ENCODE results near the gene SLC41A3. TPM values are rescaled to one million over a fixed set of nuclear protein-coding genes. Genes with fewer than 3 reads are reported as not detected.

The SLC41A3 gene
- total and polyA plus RNA-seq, 2 donors (not counting 1 experiment from before 2014, with no cell fraction given), result 49.4 to 52.8 TPM

DNA sequence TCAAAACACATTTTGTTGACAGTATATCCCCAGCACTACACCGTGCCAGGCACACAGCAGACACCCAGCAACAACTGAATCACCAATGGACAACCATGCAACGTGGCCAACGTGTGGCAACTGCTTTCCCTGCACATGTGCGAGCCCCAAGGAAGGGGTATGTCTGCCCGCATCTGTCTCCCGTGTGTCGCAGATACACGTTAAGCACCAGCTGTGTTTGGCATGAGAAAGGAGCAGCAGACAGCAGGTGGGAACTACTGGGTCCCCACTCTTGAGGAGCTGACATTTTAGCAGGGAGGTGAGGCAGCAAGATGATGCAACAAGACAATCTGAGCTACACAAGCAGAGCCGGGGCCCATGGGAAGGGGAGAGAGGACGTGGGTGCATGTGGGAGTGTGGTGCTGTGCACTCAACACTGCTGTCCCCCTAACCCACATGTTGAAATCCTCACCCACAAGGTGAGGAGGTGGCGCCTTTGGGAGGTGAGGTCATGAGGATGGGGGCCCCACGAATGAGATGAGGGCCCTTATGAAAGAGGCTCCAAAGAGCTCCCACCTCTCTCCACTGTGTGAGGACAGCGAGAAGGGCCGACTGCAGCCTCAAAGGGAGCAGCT is 58.7 kb downstream of the SLC41A3 start:
- Histone ChIP-seq H4K20me1 (ENCODE audit: control insufficient read depth, extremely low read depth, insufficient read depth, low read length) (no peaks in the 10 kb centered on the region), H3K27ac (ENCODE audit: insufficient read depth, low read length) (no peak overlapping the region), H3K9ac (ENCODE audit: insufficient read depth, low read length) (no peak overlapping the region), H2AFZ (ENCODE audit: low read length) (no peak overlapping the region), H3K36me3 (ENCODE audit: control insufficient read depth, insufficient read depth, low read length) (no peaks in the 10 kb centered on the region), H3K9me3 (ENCODE audit: control insufficient read depth, insufficient read depth, low read depth, low read length) (no peaks in the 10 kb centered on the region), H3K4me3 (replicated peaks in 1 of 4; ENCODE audit: control extremely low read depth in 1 of 4, insufficient read depth in 1 of 4, low read depth in 3 of 4, low read length in 4 of 4) (no peak overlapping the region), H3K79me2 (ENCODE audit: control insufficient read depth, insufficient read depth, low read length) (no peaks in the 10 kb centered on the region), H3K27me3 (ENCODE audit: control insufficient read depth, insufficient read depth, low read length) (no peaks in the 10 kb centered on the region), H3K4me1 (ENCODE audit: control insufficient read depth, extremely low read depth, insufficient read depth, low read length) (no peaks in the 10 kb centered on the region), H3K4me2 (ENCODE audit: extremely low read depth, insufficient read depth, low read length) (no peak overlapping the region)
- no peak for DNase-seq (ENCODE audit: low read depth in 2 of 2)
- TF ChIP-seq EZH2 (IDR thresholded peaks at IDR 0.05; ENCODE audit: low read length, missing control alignments), result no peak
- TF ChIP-seq, protein P1, sequence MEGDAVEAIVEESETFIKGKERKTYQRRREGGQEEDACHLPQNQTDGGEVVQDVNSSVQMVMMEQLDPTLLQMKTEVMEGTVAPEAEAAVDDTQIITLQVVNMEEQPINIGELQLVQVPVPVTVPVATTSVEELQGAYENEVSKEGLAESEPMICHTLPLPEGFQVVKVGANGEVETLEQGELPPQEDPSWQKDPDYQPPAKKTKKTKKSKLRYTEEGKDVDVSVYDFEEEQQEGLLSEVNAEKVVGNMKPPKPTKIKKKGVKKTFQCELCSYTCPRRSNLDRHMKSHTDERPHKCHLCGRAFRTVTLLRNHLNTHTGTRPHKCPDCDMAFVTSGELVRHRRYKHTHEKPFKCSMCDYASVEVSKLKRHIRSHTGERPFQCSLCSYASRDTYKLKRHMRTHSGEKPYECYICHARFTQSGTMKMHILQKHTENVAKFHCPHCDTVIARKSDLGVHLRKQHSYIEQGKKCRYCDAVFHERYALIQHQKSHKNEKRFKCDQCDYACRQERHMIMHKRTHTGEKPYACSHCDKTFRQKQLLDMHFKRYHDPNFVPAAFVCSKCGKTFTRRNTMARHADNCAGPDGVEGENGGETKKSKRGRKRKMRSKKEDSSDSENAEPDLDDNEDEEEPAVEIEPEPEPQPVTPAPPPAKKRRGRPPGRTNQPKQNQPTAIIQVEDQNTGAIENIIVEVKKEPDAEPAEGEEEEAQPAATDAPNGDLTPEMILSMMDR (conservative IDR thresholded peaks at IDR 0.05 in 1 of 2, IDR thresholded peaks at IDR 0.05 in 1 of 2; ENCODE audit: low read depth in 1 of 2, low read length in 2 of 2), result no peak

DNA sequence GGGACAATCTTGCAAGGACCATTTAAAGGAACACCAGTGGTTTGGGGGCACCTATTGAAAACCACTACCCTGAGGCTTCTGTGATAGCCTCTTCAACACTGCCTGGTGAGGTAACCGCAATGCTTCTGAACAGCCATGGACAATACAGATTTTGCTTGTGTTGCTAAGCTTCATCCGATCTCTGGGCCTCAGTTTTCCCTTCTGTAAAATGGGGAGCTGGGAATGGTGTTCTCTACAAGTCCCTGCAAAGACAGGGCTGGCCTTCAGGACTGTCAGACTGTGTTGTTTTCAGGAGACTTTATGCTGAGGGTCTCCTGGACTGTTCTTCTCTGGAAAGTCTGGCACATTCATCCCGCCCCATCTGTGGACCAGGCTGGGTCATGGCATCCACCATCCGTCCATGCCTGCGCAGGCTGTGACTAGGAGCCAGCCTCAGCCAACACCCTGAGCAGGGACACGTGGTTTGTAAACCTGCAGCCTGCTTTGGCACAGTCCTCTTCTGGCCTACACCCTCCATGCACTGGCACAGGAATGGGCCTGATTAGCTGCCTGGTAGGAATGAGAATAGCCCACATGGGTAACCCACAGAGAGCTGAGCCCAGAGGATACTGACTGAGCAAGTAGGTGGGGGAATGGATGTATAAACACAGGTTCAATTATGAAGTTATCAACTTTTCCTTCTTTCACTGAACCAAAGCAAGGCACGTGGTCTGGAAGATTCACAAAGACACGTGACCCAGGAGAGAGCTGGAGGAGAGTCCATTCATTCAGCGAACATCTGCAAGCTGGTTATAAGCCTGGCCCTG is 59.7 kb downstream of the SLC41A3 start:
- no peaks in the 10 kb centered on the region for H4K20me1 ChIP-seq (ENCODE audit: control insufficient read depth, extremely low read depth, insufficient read depth, low read length)
- H3K27ac ChIP-seq (ENCODE audit: insufficient read depth, low read length), result no peak overlapping the region
- H3K4me3 ChIP-seq (replicated peaks in 1 of 4; ENCODE audit: control extremely low read depth in 1 of 4, insufficient read depth in 1 of 4, low read depth in 3 of 4, low read length in 4 of 4), result no peak overlapping the region
- H3K27me3 ChIP-seq (ENCODE audit: control insufficient read depth, insufficient read depth, low read length), result no peaks in the 10 kb centered on the region
- no peaks in the 10 kb centered on the region for H3K9me3 ChIP-seq (ENCODE audit: control insufficient read depth, insufficient read depth, low read depth, low read length)
- DNase-seq (ENCODE audit: low read depth in 2 of 2), result no peak
- H3K79me2 ChIP-seq (ENCODE audit: control insufficient read depth, insufficient read depth, low read length), result no peaks in the 10 kb centered on the region
- no peak overlapping the region for H3K4me2 ChIP-seq (ENCODE audit: extremely low read depth, insufficient read depth, low read length)
- H2AFZ ChIP-seq (ENCODE audit: low read length), result no peak overlapping the region
- no peaks in the 10 kb centered on the region for H3K36me3 ChIP-seq (ENCODE audit: control insufficient read depth, insufficient read depth, low read length)
- H3K9ac ChIP-seq (ENCODE audit: insufficient read depth, low read length), result no peak overlapping the region
- H3K4me1 ChIP-seq (ENCODE audit: control insufficient read depth, extremely low read depth, insufficient read depth, low read length), result no peaks in the 10 kb centered on the region
- no peak for TF ChIP-seq EZH2 (IDR thresholded peaks at IDR 0.05; ENCODE audit: low read length, missing control alignments)
- TF ChIP-seq, protein P1 (conservative IDR thresholded peaks at IDR 0.05 in 1 of 2, IDR thresholded peaks at IDR 0.05 in 1 of 2; ENCODE audit: low read depth in 1 of 2, low read length in 2 of 2), result no peak

DNA sequence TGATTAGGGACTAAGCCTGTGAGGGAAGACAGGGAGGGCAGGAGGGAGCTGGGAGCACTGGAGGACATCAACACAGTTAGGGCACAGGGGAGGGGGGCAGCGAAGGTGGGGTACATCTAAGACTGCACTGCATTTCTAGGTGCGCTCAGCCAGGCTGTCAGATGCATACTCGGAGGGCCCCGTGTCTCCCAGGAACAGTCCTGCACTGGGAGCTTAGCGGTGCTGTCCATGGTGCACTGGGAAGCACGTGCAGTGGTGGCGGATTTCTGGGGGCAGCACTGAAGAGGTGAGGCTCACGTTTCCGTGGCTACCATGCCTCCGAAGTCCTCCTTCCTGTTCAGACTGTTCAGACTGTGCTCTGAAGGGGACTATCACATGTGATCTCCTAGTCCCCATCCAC is 60.5 kb downstream of the SLC41A3 start:
- no peak overlapping the region for H2AFZ ChIP-seq (ENCODE audit: low read length)
- DNase-seq (ENCODE audit: low read depth in 2 of 2), result no peak
- no peak overlapping the region for H3K4me3 ChIP-seq (replicated peaks in 1 of 4; ENCODE audit: control extremely low read depth in 1 of 4, insufficient read depth in 1 of 4, low read depth in 3 of 4, low read length in 4 of 4)
- no peaks in the 10 kb centered on the region for H3K79me2 ChIP-seq (ENCODE audit: control insufficient read depth, insufficient read depth, low read length)
- H4K20me1 ChIP-seq (ENCODE audit: control insufficient read depth, extremely low read depth, insufficient read depth, low read length), result no peaks in the 10 kb centered on the region
- no peak overlapping the region for H3K27ac ChIP-seq (ENCODE audit: insufficient read depth, low read length)
- no peaks in the 10 kb centered on the region for H3K4me1 ChIP-seq (ENCODE audit: control insufficient read depth, extremely low read depth, insufficient read depth, low read length)
- no peak overlapping the region for H3K9ac ChIP-seq (ENCODE audit: insufficient read depth, low read length)
- H3K4me2 ChIP-seq (ENCODE audit: extremely low read depth, insufficient read depth, low read length), result no peak overlapping the region
- H3K36me3 ChIP-seq (ENCODE audit: control insufficient read depth, insufficient read depth, low read length), result no peaks in the 10 kb centered on the region
- no peaks in the 10 kb centered on the region for H3K27me3 ChIP-seq (ENCODE audit: control insufficient read depth, insufficient read depth, low read length)
- no peaks in the 10 kb centered on the region for H3K9me3 ChIP-seq (ENCODE audit: control insufficient read depth, insufficient read depth, low read depth, low read length)
- TF ChIP-seq, protein P1 (conservative IDR thresholded peaks at IDR 0.05 in 1 of 2, IDR thresholded peaks at IDR 0.05 in 1 of 2; ENCODE audit: low read depth in 1 of 2, low read length in 2 of 2), result no peak
- TF ChIP-seq EZH2 (IDR thresholded peaks at IDR 0.05; ENCODE audit: low read length, missing control alignments), result no peak
